Panc1 (cell line): ENCODE measurements around the gene LPP.

ENCODE experiments used
- POLR2AphosphoS5 ChIP-seq: IDR thresholded peaks from 2 replicates; pipeline ENCODE4 v1.6.1; 2012; ENCODE audit warnings: mild to moderate bottlenecking, low read depth, low read length, moderate library complexity
- TF ChIP-seq, protein P1 (sequence below): fragments of 450-650 bp; IDR thresholded peaks from 2 replicates; pipeline ENCODE4 v1.5.1; 2017; ENCODE audit warnings: mild to moderate bottlenecking
- TF ChIP-seq, protein P2 (sequence below), 2 experiments: IDR thresholded peaks; 2 replicates each; pipeline ENCODE4 v1.6.1; 2011 to 2012; ENCODE audit warnings: low read depth in 2 of 2, control low read depth in 1 of 2, low read length in 1 of 2, mild to moderate bottlenecking in 1 of 2, moderate library complexity in 1 of 2; ENCODE audit not compliant: insufficient read depth in 1 of 2

DNA sequence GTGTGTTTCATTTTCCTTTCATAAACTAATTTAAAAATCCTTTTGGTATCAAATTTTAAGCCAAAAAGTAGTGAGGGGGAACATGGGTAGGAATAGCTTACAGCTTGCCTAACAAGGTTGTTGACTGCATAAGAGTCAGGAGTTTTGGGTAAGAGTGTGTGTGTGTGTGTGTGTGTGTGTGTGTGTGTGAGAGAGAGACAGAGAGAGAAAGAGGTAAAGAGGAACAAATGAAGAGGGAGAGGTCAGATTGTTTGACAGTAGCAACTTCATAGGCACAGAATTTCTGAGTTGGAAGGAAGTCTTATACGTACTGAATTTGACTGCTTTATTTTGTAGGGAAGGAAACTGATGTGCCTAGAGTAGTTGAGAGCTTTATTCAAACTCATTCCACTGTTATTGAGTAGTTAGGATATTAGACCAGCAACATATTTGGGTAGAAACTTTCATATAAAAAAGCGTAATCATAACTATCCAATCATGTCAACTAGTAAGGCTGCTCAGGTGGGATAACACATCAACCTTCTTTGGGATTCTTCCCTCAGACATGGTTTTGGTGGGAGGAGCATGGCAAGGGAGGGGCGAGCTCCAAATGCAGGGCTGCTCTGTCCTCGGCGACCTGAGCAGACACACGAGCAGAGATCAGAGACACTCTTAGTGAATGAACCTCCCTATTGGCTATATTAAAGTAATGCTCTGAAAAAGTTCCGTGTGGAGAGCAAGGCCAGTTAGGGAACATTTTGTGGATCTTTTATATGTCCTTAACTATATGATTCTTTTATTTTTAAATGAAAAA, 86.4 kb downstream of the LPP start:
- TF ChIP-seq, protein P1, sequence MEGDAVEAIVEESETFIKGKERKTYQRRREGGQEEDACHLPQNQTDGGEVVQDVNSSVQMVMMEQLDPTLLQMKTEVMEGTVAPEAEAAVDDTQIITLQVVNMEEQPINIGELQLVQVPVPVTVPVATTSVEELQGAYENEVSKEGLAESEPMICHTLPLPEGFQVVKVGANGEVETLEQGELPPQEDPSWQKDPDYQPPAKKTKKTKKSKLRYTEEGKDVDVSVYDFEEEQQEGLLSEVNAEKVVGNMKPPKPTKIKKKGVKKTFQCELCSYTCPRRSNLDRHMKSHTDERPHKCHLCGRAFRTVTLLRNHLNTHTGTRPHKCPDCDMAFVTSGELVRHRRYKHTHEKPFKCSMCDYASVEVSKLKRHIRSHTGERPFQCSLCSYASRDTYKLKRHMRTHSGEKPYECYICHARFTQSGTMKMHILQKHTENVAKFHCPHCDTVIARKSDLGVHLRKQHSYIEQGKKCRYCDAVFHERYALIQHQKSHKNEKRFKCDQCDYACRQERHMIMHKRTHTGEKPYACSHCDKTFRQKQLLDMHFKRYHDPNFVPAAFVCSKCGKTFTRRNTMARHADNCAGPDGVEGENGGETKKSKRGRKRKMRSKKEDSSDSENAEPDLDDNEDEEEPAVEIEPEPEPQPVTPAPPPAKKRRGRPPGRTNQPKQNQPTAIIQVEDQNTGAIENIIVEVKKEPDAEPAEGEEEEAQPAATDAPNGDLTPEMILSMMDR: no peak
- TF ChIP-seq, protein P2, sequence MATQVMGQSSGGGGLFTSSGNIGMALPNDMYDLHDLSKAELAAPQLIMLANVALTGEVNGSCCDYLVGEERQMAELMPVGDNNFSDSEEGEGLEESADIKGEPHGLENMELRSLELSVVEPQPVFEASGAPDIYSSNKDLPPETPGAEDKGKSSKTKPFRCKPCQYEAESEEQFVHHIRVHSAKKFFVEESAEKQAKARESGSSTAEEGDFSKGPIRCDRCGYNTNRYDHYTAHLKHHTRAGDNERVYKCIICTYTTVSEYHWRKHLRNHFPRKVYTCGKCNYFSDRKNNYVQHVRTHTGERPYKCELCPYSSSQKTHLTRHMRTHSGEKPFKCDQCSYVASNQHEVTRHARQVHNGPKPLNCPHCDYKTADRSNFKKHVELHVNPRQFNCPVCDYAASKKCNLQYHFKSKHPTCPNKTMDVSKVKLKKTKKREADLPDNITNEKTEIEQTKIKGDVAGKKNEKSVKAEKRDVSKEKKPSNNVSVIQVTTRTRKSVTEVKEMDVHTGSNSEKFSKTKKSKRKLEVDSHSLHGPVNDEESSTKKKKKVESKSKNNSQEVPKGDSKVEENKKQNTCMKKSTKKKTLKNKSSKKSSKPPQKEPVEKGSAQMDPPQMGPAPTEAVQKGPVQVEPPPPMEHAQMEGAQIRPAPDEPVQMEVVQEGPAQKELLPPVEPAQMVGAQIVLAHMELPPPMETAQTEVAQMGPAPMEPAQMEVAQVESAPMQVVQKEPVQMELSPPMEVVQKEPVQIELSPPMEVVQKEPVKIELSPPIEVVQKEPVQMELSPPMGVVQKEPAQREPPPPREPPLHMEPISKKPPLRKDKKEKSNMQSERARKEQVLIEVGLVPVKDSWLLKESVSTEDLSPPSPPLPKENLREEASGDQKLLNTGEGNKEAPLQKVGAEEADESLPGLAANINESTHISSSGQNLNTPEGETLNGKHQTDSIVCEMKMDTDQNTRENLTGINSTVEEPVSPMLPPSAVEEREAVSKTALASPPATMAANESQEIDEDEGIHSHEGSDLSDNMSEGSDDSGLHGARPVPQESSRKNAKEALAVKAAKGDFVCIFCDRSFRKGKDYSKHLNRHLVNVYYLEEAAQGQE (IDR thresholded peaks at IDR 0.05; ENCODE audit: insufficient read depth in 1 of 2, low read depth in 2 of 2, low read length in 1 of 2): no peak
- no peak for TF ChIP-seq POLR2AphosphoS5
